HepG2 (cell line): ENCODE data around the gene DNPEP. TPM values are rescaled to one million over a fixed set of nuclear protein-coding genes. Genes with fewer than 3 reads are reported as not detected.

ENCODE experiments used
- CBX2 ChIP-seq, 2 experiments: fragments of 200-600 bp in 1 of 2; sonication (generic); formaldehyde crosslinking in 1 of 2; IDR thresholded peaks; 2 replicates each; pipeline versions ENCODE4 v1.7.0 to v1.8.1; 2018 to 2022; ENCODE audit warnings: low read depth in 2 of 2, low read length in 1 of 2, mild to moderate bottlenecking in 1 of 2, missing genetic modification reagents in 1 of 2
- GATA4 ChIP-seq: sonication (generic); IDR thresholded peaks from 2 replicates; pipeline ENCODE4 v1.6.1; 2016; ENCODE audit warnings: antibody characterized with exemption, low read depth, borderline replicate concordance
- KDM5B ChIP-seq: sonication (generic); formaldehyde crosslinking; IDR thresholded peaks from 2 replicates; pipeline ENCODE4 v1.4.0; 2020; ENCODE audit warnings: missing genetic modification reagents, mild to moderate bottlenecking, borderline replicate concordance
- KLF13 ChIP-seq: sonication (generic); formaldehyde crosslinking; IDR thresholded peaks from 2 replicates; pipeline ENCODE4 v1.4.0; 2020; ENCODE audit warnings: mild to moderate bottlenecking, missing genetic modification reagents
- MIER2 ChIP-seq: IDR thresholded peaks from 2 replicates; pipeline ENCODE4 v1.6.1; 2016; ENCODE audit warnings: missing biosample characterization, missing genetic modification reagents
- NPAS2 ChIP-seq: sonication (generic); formaldehyde crosslinking; IDR thresholded peaks from 2 replicates; pipeline ENCODE4 v1.8.0; 2022; ENCODE audit warnings: mild to moderate bottlenecking, missing genetic modification reagents, borderline replicate concordance
- NR1H2 ChIP-seq: sonication (generic); formaldehyde crosslinking; IDR thresholded peaks from 2 replicates; pipeline ENCODE4 v1.8.1; 2022; ENCODE audit warnings: low read depth, missing genetic modification reagents, borderline replicate concordance
- PRDM10 ChIP-seq: sonication (generic); formaldehyde crosslinking; IDR thresholded peaks from 2 replicates; pipeline ENCODE4 v1.4.0; 2020; ENCODE audit warnings: low read depth, missing genetic modification reagents
- PRMT3 ChIP-seq: sonication (generic); formaldehyde crosslinking; IDR thresholded peaks from 2 replicates; pipeline ENCODE4 v1.8.1; 2022; ENCODE audit warnings: low read depth, mild to moderate bottlenecking, moderate library complexity, missing genetic modification reagents, borderline replicate concordance
- RXRA ChIP-seq: sonication (generic); formaldehyde crosslinking; IDR thresholded peaks from 2 replicates; pipeline ENCODE4 v1.5.1; 2020; ENCODE audit warnings: missing genetic modification reagents
- SAFB2 ChIP-seq: sonication (generic); formaldehyde crosslinking; IDR thresholded peaks from 2 replicates; pipeline ENCODE4 v1.5.1; 2020; ENCODE audit warnings: missing genetic modification reagents, low read depth, mild to moderate bottlenecking, borderline replicate concordance
- ZEB1 ChIP-seq: IDR thresholded peaks from 2 replicates; pipeline ENCODE4 v1.6.1; 2012; ENCODE audit warnings: mild to moderate bottlenecking, low read depth, inconsistent platforms; ENCODE audit not compliant: insufficient replicate concordance
- ZFYVE20 ChIP-seq: sonication (generic); formaldehyde crosslinking; IDR thresholded peaks from 2 replicates; pipeline ENCODE4 v1.8.0; 2023; ENCODE audit warnings: low read depth, mild to moderate bottlenecking, moderate library complexity, missing genetic modification reagents, borderline replicate concordance
- ZKSCAN8 ChIP-seq: IDR thresholded peaks from 2 replicates; pipeline ENCODE4 v1.6.1; 2016; ENCODE audit warnings: borderline replicate concordance, missing genetic modification reagents, missing compliant biosample characterization
- ZNF274 ChIP-seq: sonication (generic); formaldehyde crosslinking; IDR thresholded peaks from 2 replicates; pipeline ENCODE4 v1.5.1; 2020; ENCODE audit warnings: mild to moderate bottlenecking, missing genetic modification reagents
- ZNF326 ChIP-seq: sonication (generic); formaldehyde crosslinking; IDR thresholded peaks from 2 replicates; pipeline ENCODE4 v1.4.0; 2020; ENCODE audit warnings: missing genetic modification reagents, borderline replicate concordance
- ZNF44 ChIP-seq: sonication (generic); formaldehyde crosslinking; IDR thresholded peaks from 2 replicates; pipeline ENCODE4 v1.5.1; 2020; ENCODE audit warnings: mild to moderate bottlenecking, missing genetic modification reagents
- ZNF552 ChIP-seq: sonication (generic); formaldehyde crosslinking; IDR thresholded peaks from 2 replicates; pipeline ENCODE4 v1.9.0; 2022; ENCODE audit warnings: missing genetic modification reagents, mild to moderate bottlenecking, borderline replicate concordance
- ZNF607 ChIP-seq: sonication (generic); formaldehyde crosslinking; IDR thresholded peaks from 2 replicates; pipeline ENCODE4 v1.5.1; 2020; ENCODE audit warnings: missing genetic modification reagents, mild to moderate bottlenecking, borderline replicate concordance
- ZNF7 ChIP-seq: IDR thresholded peaks from 2 replicates; pipeline ENCODE4 v1.6.1; 2016; ENCODE audit warnings: missing biosample characterization, missing genetic modification reagents
- ZNF772 ChIP-seq: sonication (generic); formaldehyde crosslinking; IDR thresholded peaks from 2 replicates; pipeline ENCODE4 v1.5.0; 2020; ENCODE audit warnings: mild to moderate bottlenecking, missing genetic modification reagents
- ZSCAN31 ChIP-seq: sonication (generic); formaldehyde crosslinking; IDR thresholded peaks from 2 replicates; pipeline ENCODE4 v1.5.0; 2020; ENCODE audit warnings: low read depth, mild to moderate bottlenecking, missing genetic modification reagents
- polyA plus RNA-seq, 8 experiments: library from polyadenylated mRNA; depleted of rRNA in 3 of 8; stranded (reverse) in 7 of 8; unstranded in 1 of 8; fragments of >200 nt; fragmentation: Illumina TruSeq in 4 of 8; extraction: Trizol in 4 of 8; gene quantifications; 2 replicates each; pipeline versions ENCODE4 v1.2.1 to v1.2.3, GENCODE V29; 2011 to 2016; ENCODE audit warnings: low read depth in 4 of 8, missing spikeins in 1 of 8, mixed read lengths in 1 of 8; ENCODE audit not compliant: insufficient read depth in 1 of 8
- total RNA-seq, 5 experiments: library from RNA; depleted of rRNA; stranded (reverse); fragments of >200 nt; fragmentation: Illumina TruSeq; extraction: Trizol; gene quantifications; 2 replicates each; pipeline ENCODE4 v1.2.3, GENCODE V29; 2016; ENCODE audit warnings: low read depth in 1 of 5
- TF ChIP-seq, protein P1 (sequence below): sonication (generic); formaldehyde crosslinking; IDR thresholded peaks from 2 replicates; pipeline ENCODE4 v1.5.0; 2020; ENCODE audit warnings: missing genetic modification reagents

DNPEP gene
- total and polyA plus RNA-seq, 2 of the 13 experiments (the other 11 are each of a cell fraction or from before 2014, with no cell fraction given), result 104 to 109 TPM

GRCh38 chr2:219387306-219388120, at the start of gene DNPEP (continued):
- TF ChIP-seq ZNF772 (CRISPR knock-in tag) (peak; percentile 76), ZNF607 (CRISPR knock-in tag) (peak; percentile 95), CBX2 (IDR thresholded peaks at IDR 0.05; ENCODE audit: low read depth, low read length) (no peak), CBX2 (CRISPR knock-in tag; IDR thresholded peaks at IDR 0.05; ENCODE audit: low read depth) (no peak), ZEB1 (no peak), PRDM10 (no peak), NPAS2 (CRISPR knock-in tag) (no peak), ZNF274 (no peak; the same call in 1 of the 2 replicates), ZSCAN31 (CRISPR knock-in tag) (peak; percentile 62), KDM5B (peak; percentile 87; the same call in 1 of the 2 replicates), ZNF7 (CRISPR knock-in tag) (0 out of 2 replicates have a peak, but pooled peaks have one; percentile 20), RXRA (CRISPR knock-in tag) (peak; percentile 59; the same call in 1 of the 2 replicates), ZFYVE20 (CRISPR knock-in tag) (no peak), NR1H2 (0 out of 2 replicates have a peak, but pooled peaks have one; percentile 37), KLF13 (no peak), ZKSCAN8 (no peak), ZNF44 (CRISPR knock-in tag) (peak; percentile 57; the same call in 1 of the 2 replicates), GATA4 (no peak; the same call in none of the 2 replicates), ZNF552 (CRISPR knock-in tag) (no peak), SAFB2 (CRISPR knock-in tag) (peak; percentile 76; the same call in 1 of the 2 replicates), MIER2 (peak; percentile 30; the same call in 1 of the 2 replicates), PRMT3 (peak; percentile 59; the same call in 1 of the 2 replicates), ZNF326 (CRISPR knock-in tag) (no peak)
- TF ChIP-seq, protein P1, sequence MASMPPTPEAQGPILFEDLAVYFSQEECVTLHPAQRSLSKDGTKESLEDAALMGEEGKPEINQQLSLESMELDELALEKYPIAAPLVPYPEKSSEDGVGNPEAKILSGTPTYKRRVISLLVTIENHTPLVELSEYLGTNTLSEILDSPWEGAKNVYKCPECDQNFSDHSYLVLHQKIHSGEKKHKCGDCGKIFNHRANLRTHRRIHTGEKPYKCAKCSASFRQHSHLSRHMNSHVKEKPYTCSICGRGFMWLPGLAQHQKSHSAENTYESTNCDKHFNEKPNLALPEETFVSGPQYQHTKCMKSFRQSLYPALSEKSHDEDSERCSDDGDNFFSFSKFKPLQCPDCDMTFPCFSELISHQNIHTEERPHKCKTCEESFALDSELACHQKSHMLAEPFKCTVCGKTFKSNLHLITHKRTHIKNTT (CRISPR knock-in tag), result 0 out of 2 replicates have a peak, but pooled peaks have one; percentile 67
